PC-9 (cell line): ENCODE data around the gene PRDM15. TPM values are rescaled to one million over a fixed set of nuclear protein-coding genes. Genes with fewer than 3 reads are reported as not detected.

Source experiments
- BruUV-seq: library from RNA; stranded (reverse); fragments of 400-500 nt; replicated peaks from 2 replicates; lab custom pipeline; 2021; lab: Mats Ljungman, UMichigan
- CTCF ChIA-PET: fragments of 300-600 bp; sonication (Branson Sonifier 250); formaldehyde crosslinking; loops from one replicate; lab custom pipeline; 2022; ENCODE audit warnings: antibody characterized with exemption; lab: Charles Lee
- POLR2A ChIA-PET: fragments of 300-600 bp; sonication (Branson Sonifier 250); formaldehyde crosslinking; loops from one replicate; lab custom pipeline; 2022; ENCODE audit warnings: antibody characterized with exemption; ENCODE audit not compliant: unreplicated experiment; lab: Charles Lee
- DNase-seq, 2 experiments: peaks; one replicate each; pipeline versions ENCODE4 v3.0.0 to v3.0.0-alpha.2; 2015 to 2022; ENCODE audit warnings: mixed read lengths in 1 of 2
- H2AFZ ChIP-seq: fragments of 200-600 bp; sonication (generic); 2 replicates; pipeline ENCODE4 v1.8.1; 2017; ENCODE audit warnings: antibody characterized with exemption
- H3F3A ChIP-seq: fragments of 200-600 bp; sonication (generic); 2 replicates; pipeline ENCODE4 v1.8.1; 2017; ENCODE audit warnings: antibody characterized with exemption, mild to moderate bottlenecking, low read depth; ENCODE audit not compliant: insufficient read depth
- H3K27ac ChIP-seq: fragments of 200-600 bp; sonication (generic); 2 replicates; pipeline ENCODE4 v1.6.1; 2016; ENCODE audit warnings: mixed run types
- H3K27me3 ChIP-seq: fragments of 200-600 bp; sonication (generic); 2 replicates; pipeline ENCODE4 v1.6.1; 2016; ENCODE audit warnings: low read depth, mixed run types; ENCODE audit not compliant: insufficient read depth
- H3K36me3 ChIP-seq: fragments of 200-600 bp; sonication (generic); 2 replicates; pipeline ENCODE4 v1.6.1; 2016; ENCODE audit warnings: low read depth, mixed run types
- H3K4me1 ChIP-seq: fragments of 200-600 bp; sonication (generic); replicated peaks from 2 replicates; pipeline ENCODE4 v1.6.1; 2016; ENCODE audit warnings: mixed run types; ENCODE audit not compliant: insufficient read depth
- H3K4me2 ChIP-seq: fragments of 200-600 bp; sonication (generic); 2 replicates; pipeline ENCODE4 v1.6.1; 2017; ENCODE audit warnings: mixed run types
- H3K4me3 ChIP-seq: fragments of 200-600 bp; sonication (generic); 2 replicates; pipeline ENCODE4 v1.6.1; 2016; ENCODE audit warnings: mixed run types
- H3K79me2 ChIP-seq: fragments of 200-600 bp; sonication (generic); 2 replicates; pipeline ENCODE4 v1.6.1; 2017; ENCODE audit warnings: low read depth, mixed run types
- H3K9me2 ChIP-seq: fragments of 200-600 bp; sonication (generic); 2 replicates; pipeline ENCODE4 v1.8.1; 2017; ENCODE audit warnings: mild to moderate bottlenecking; ENCODE audit not compliant: insufficient read depth
- H3K9me3 ChIP-seq: fragments of 200-600 bp; sonication (generic); 2 replicates; pipeline ENCODE4 v1.8.1; 2016; ENCODE audit warnings: low read depth; ENCODE audit not compliant: insufficient read depth
- H4K20me1 ChIP-seq: fragments of 200-600 bp; sonication (generic); 2 replicates; pipeline ENCODE4 v1.8.1; 2017; ENCODE audit not compliant: insufficient read depth
- CTCF ChIP-seq: fragments of 200-600 bp; sonication (generic); conservative IDR thresholded peaks from 2 replicates; pipeline ENCODE4 v1.6.1; 2017; ENCODE audit warnings: mixed run types, antibody characterized with exemption, mild to moderate bottlenecking, moderate library complexity
- EZH2 ChIP-seq: fragments of 200-600 bp; sonication (generic); IDR thresholded peaks from 2 replicates; pipeline ENCODE4 v1.8.0; 2017; ENCODE audit warnings: antibody characterized with exemption, low read depth
- intact Hi-C: fragments of 100-400 bp; cut with micrococcal nuclease; formaldehyde crosslinking; loops from one replicate; pipeline ENCODE4 v1.10.0; 2022; ENCODE audit not compliant: unreplicated experiment
- total RNA-seq: library from RNA; stranded (reverse); gene quantifications from 2 replicates; pipeline ENCODE4 v1.2.3, GENCODE V29; 2021

PRDM15 gene
- total RNA-seq, 1 experiment from 2014 or later = 8.8 TPM

GRCh38 chr21:41764558-41765419 is 114.4 kb downstream of the PRDM15 start:
- TF ChIP-seq EZH2 (no peak), CTCF (no peak)
- Histone ChIP-seq H3K9me3 (no peaks in the 10 kb centered on the region), H3K4me3 (peak overlapping the region; percentile 100), H3K27ac (peak overlapping the region; percentile 99), H2AFZ (no peak overlapping the region), H3K9me2 (no peaks in the 10 kb centered on the region), H3K36me3 (peaks cover 45% of the 10 kb centered on the region), H3K4me2 (peak overlapping the region; percentile 96), H3F3A (peaks cover 71% of the 10 kb centered on the region), H3K27me3 (no peaks in the 10 kb centered on the region), H3K4me1 (peaks cover 18% of the 10 kb centered on the region), H4K20me1 (peaks cover 64% of the 10 kb centered on the region), H3K79me2 (peaks cover 90% of the 10 kb centered on the region)
- CTCF ChIA-PET = interaction anchor here (0.6 kb wide), 1 partner anchor 135 kb away, joined by 5 read pairs; no protein-coding TSS in a partner anchor
- intact Hi-C loops = no loop called here
- POLR2A ChIA-PET = interaction anchor here (0.5 to 0.6 kb wide), 3 partner anchors 37 to 124 kb away, joined by 3 to 4 read pairs (median 4); no protein-coding TSS in a partner anchor
- BruUV-seq = no TSS peak
- DNase-seq = peak in 1 of 2 experiments; percentile 38

GRCh38 chr21:41763996-41764395 is 115.1 kb downstream of the PRDM15 start:
- POLR2A ChIA-PET = interaction anchor here (0.5 to 0.6 kb wide), 3 partner anchors 36 to 123 kb away, joined by 3 to 4 read pairs (median 4); no protein-coding TSS in a partner anchor
- Histone ChIP-seq H3K27ac (peak overlapping the region; percentile 99), H3F3A (peaks cover 77% of the 10 kb centered on the region), H3K27me3 (no peaks in the 10 kb centered on the region), H3K79me2 (peaks cover 93% of the 10 kb centered on the region), H4K20me1 (peaks cover 72% of the 10 kb centered on the region), H3K9me2 (no peaks in the 10 kb centered on the region), H2AFZ (no peak overlapping the region), H3K4me1 (peaks cover 21% of the 10 kb centered on the region), H3K4me3 (peak overlapping the region; percentile 100), H3K4me2 (peak overlapping the region; percentile 96), H3K9me3 (no peaks in the 10 kb centered on the region), H3K36me3 (peaks cover 47% of the 10 kb centered on the region)
- TF ChIP-seq EZH2 (no peak), CTCF (no peak)
- no peak for DNase-seq
- CTCF ChIA-PET = no interaction called here
- intact Hi-C loops = no loop called here
- no TSS peak for BruUV-seq

- intact Hi-C loops = no loop called here
Measured at GRCh38 chr21:41763398-41763931, 115.7 kb downstream of the PRDM15 start.

More at GRCh38 chr21:41763398-41763931, 115.7 kb downstream of the PRDM15 start:
- Histone ChIP-seq H3K4me1 (peaks cover 26% of the 10 kb centered on the region), H3K9me3 (no peaks in the 10 kb centered on the region), H3K27ac (peak overlapping the region; percentile 99), H3K27me3 (no peaks in the 10 kb centered on the region), H3F3A (peaks cover 78% of the 10 kb centered on the region), H2AFZ (no peak overlapping the region), H3K4me3 (peak overlapping the region; percentile 100), H3K9me2 (no peaks in the 10 kb centered on the region), H3K36me3 (peaks cover 51% of the 10 kb centered on the region), H3K4me2 (peak overlapping the region; percentile 96), H3K79me2 (peaks cover 98% of the 10 kb centered on the region), H4K20me1 (peaks cover 76% of the 10 kb centered on the region)
- ChIA-PET CTCF (interaction anchor here (0.6 kb wide), 1 partner anchor 151 kb away, joined by 3 read pairs; no protein-coding TSS in a partner anchor), POLR2A (interaction anchor here (0.7 kb wide), 1 partner anchor 748 kb away, joined by 3 read pairs; no protein-coding TSS in a partner anchor)
- peak; percentile 46 to 68 for DNase-seq
- no TSS peak for BruUV-seq
- TF ChIP-seq CTCF = no peak
- TF ChIP-seq EZH2 = no peak
